Measurements from ENCODE around the gene KCTD10. TPM values are rescaled to one million over a fixed set of nuclear protein-coding genes. Genes with fewer than 3 reads are reported as not detected.

Gene KCTD10
- 10 to 100 TPM; 50.6 to 70.2 (median 63.0) TPM for total RNA-seq

- peak within 1 kb of the TSS; percentile 85 to 99 (median 94) for H3K4me3 ChIP-seq
- peaks cover 42 to 64% (median 47%) of the 10 kb centered on the region in 4 donors for H3K4me1 ChIP-seq
- H3K27me3 ChIP-seq, result no peaks in the 10 kb centered on the region
- DNase-seq (peak; percentile 86 to 96), ATAC-seq (ENCODE audit: low FRiP score in 2 of 2) (peak; percentile 97 to 100)
- peak within 1 kb of the TSS; percentile 96 to 100 (median 98) for H3K27ac ChIP-seq
- WGBS, 2 donors, result 0% methylated on average over 19 to 45 of the region's 54 CpGs
- TF ChIP-seq POLR2A (IDR thresholded peaks at IDR 0.05) (peak in 3 of 4 donors; percentile 47 to 77 (median 60)), CTCF (IDR thresholded peaks at IDR 0.05) (peak in 5 of 6 experiments; percentile 8 to 66 (median 38)), POLR2AphosphoS5 (IDR thresholded peaks at IDR 0.05) (peak; percentile 65 to 77), EP300 (IDR thresholded peaks at IDR 0.05) (no peak)
- H3K36me3 ChIP-seq, result peaks cover 0 to 13% (median 0%) of the 10 kb centered on the region in 4 donors
- H3K9me3 ChIP-seq, result no peaks in the 10 kb centered on the region
These were observed at the start of gene KCTD10, which contains the start of gene UBE3B for GRCh38 chr12:109477185-109477962. Gene KCTD10, minus strand, starts transcription at chr12:109477300. Its CDS starts 38 bp downstream, at chr12:109477262. Gene UBE3B, plus strand, starts transcription at chr12:109477634. Its CDS starts 5,918 bp downstream, at chr12:109483552.

GRCh38 chr12:109525279-109525585, 48.1 kb upstream of the KCTD10 start:
- Histone ChIP-seq H3K4me1 (no peaks in the 10 kb centered on the region), H3K27ac (no peak overlapping the region), H3K9me3 (no peaks in the 10 kb centered on the region), H3K4me3 (no peak overlapping the region), H3K27me3 (no peaks in the 10 kb centered on the region), H3K36me3 (peaks cover 9 to 99% (median 84%) of the 10 kb centered on the region in 4 donors)
- ATAC-seq (ENCODE audit: low FRiP score in 2 of 2) (no peak), DNase-seq (no peak)
- no peak for TF ChIP-seq EP300 (IDR thresholded peaks at IDR 0.05)
- WGBS, 2 donors, result 86 to 89% methylated on average over 3 of the region's 3 CpGs

- TF ChIP-seq POLR2A (IDR thresholded peaks at IDR 0.05), result no peak
- TF ChIP-seq CTCF (IDR thresholded peaks at IDR 0.05), result no peak
- TF ChIP-seq EP300 (IDR thresholded peaks at IDR 0.05), result no peak
- TF ChIP-seq POLR2AphosphoS5 (IDR thresholded peaks at IDR 0.05), result no peak
- DNase-seq, result peak in 1 of 2 donors; percentile 30
- no peak for ATAC-seq (ENCODE audit: low FRiP score in 2 of 2)
- Histone ChIP-seq H3K27me3 (no peaks in the 10 kb centered on the region), H3K36me3 (peaks cover 8 to 99% (median 84%) of the 10 kb centered on the region in 4 donors), H3K4me3 (no peak overlapping the region), H3K27ac (no peak overlapping the region), H3K9me3 (no peaks in the 10 kb centered on the region), H3K4me1 (no peaks in the 10 kb centered on the region)
- WGBS, 2 donors, result 88 to 89% methylated on average over 25 to 26 of the region's 26 CpGs
These were observed 47.6 kb upstream of the KCTD10 start for GRCh38 chr12:109524466-109525278.

GRCh38 chr12:109523504-109523903, 46.4 kb upstream of the KCTD10 start:
- 92 to 100% methylated on average over 2 to 5 of the region's 5 CpGs for WGBS, 2 donors
- no peak overlapping the region for H3K4me3 ChIP-seq
- ATAC-seq (ENCODE audit: low FRiP score in 2 of 2) (peak in 1 of 2 donors; percentile 5), DNase-seq (no peak)
- no peaks in the 10 kb centered on the region for H3K27me3 ChIP-seq
- no peak overlapping the region for H3K27ac ChIP-seq
- peaks cover 7 to 100% (median 89%) of the 10 kb centered on the region in 4 donors for H3K36me3 ChIP-seq
- TF ChIP-seq POLR2AphosphoS5 (IDR thresholded peaks at IDR 0.05), result no peak
- TF ChIP-seq CTCF (IDR thresholded peaks at IDR 0.05), result no peak
- TF ChIP-seq EP300 (IDR thresholded peaks at IDR 0.05), result no peak
- TF ChIP-seq POLR2A (IDR thresholded peaks at IDR 0.05), result no peak
- H3K9me3 ChIP-seq, result no peaks in the 10 kb centered on the region
- no peaks in the 10 kb centered on the region for H3K4me1 ChIP-seq

- no peaks in the 10 kb centered on the region for H3K9me3 ChIP-seq
- no peaks in the 10 kb centered on the region for H3K27me3 ChIP-seq
- TF ChIP-seq POLR2A (IDR thresholded peaks at IDR 0.05) (no peak), CTCF (IDR thresholded peaks at IDR 0.05) (no peak), EP300 (IDR thresholded peaks at IDR 0.05) (no peak), POLR2AphosphoS5 (IDR thresholded peaks at IDR 0.05) (no peak)
- ATAC-seq (ENCODE audit: low FRiP score in 2 of 2) (peak in 1 of 2 donors; percentile 3), DNase-seq (no peak)
- H3K4me3 ChIP-seq, result no peak overlapping the region
- 81 to 90% methylated on average over 9 to 10 of the region's 10 CpGs for WGBS, 2 donors
- H3K27ac ChIP-seq, result no peak overlapping the region
- H3K36me3 ChIP-seq, result peaks cover 8 to 100% (median 93%) of the 10 kb centered on the region in 4 donors
- H3K4me1 ChIP-seq, result no peaks in the 10 kb centered on the region
These were observed 46.0 kb upstream of the KCTD10 start for GRCh38 chr12:109523071-109523470.
